ENCODE data around the gene IDI1. TPM values are rescaled to one million over a fixed set of nuclear protein-coding genes. Genes with fewer than 3 reads are reported as not detected.
"Not testable (repeated sequence)": the region's sequence is repeated elsewhere in the genome, so short reads cannot be mapped to it uniquely, and the experiment has no call there.

The IDI1 gene
- total and polyA plus RNA-seq, 2 experiments from 2014 or later: 39.1 to 182 TPM

- H3K4me3 ChIP-seq: no peak overlapping the region
- no peak overlapping the region for H3K27ac ChIP-seq
- H3K4me1 ChIP-seq (ENCODE audit: low read depth): no peaks in the 10 kb centered on the region
- peaks cover 28% of the 10 kb centered on the region for H3K36me3 ChIP-seq
- DNase-seq (ENCODE audit: low read depth in 1 of 2, low spot score in 1 of 2): no peak
- H3K9me3 ChIP-seq (ENCODE audit: low read depth): no peaks in the 10 kb centered on the region
- no peaks in the 10 kb centered on the region for H3K27me3 ChIP-seq
- no peak for TF ChIP-seq CTCF (IDR thresholded peaks at IDR 0.05; ENCODE audit: low read depth, low read length)
These were observed 28.0 kb downstream of the IDI1 start for GRCh38 chr10:1020958-1021357.

GRCh38 chr10:1020460-1020859 is 28.5 kb downstream of the IDI1 start:
- Histone ChIP-seq H3K4me1 (ENCODE audit: low read depth) (no peaks in the 10 kb centered on the region), H3K27me3 (no peaks in the 10 kb centered on the region), H3K9me3 (ENCODE audit: low read depth) (no peaks in the 10 kb centered on the region), H3K36me3 (peaks cover 31% of the 10 kb centered on the region), H3K27ac (no peak overlapping the region), H3K4me3 (no peak overlapping the region)
- no peak for DNase-seq (ENCODE audit: low read depth in 1 of 2, low spot score in 1 of 2)
- no peak for TF ChIP-seq CTCF (IDR thresholded peaks at IDR 0.05; ENCODE audit: low read depth, low read length)

DNA sequence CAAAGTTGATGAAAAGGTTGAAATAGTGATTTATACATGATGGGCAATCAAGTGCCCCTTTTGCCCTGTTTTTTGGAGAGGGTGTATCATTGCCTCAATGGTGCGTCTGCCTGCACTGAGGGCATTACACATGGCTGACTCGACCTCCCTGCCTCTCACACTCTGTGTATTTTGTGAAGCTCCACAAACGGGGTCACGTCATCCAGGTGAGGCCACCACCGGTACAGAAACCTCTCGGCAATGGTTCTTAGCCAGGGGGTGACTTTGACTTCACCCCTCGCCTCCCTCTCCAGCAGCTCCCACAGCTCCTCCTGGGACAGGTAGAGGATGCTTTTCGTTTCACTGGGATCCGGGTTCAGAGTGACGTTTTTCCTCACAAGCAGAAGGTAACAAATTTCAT is 29.6 kb downstream of the IDI1 start:
- Histone ChIP-seq H3K27ac (no peak overlapping the region), H3K27me3 (no peaks in the 10 kb centered on the region), H3K9me3 (ENCODE audit: low read depth) (no peaks in the 10 kb centered on the region), H3K4me1 (ENCODE audit: low read depth) (no peaks in the 10 kb centered on the region), H3K4me3 (no peak overlapping the region), H3K36me3 (peaks cover 36% of the 10 kb centered on the region)
- DNase-seq (ENCODE audit: low read depth in 1 of 2, low spot score in 1 of 2): no peak
- no peak for TF ChIP-seq CTCF (IDR thresholded peaks at IDR 0.05; ENCODE audit: low read depth, low read length)

DNA sequence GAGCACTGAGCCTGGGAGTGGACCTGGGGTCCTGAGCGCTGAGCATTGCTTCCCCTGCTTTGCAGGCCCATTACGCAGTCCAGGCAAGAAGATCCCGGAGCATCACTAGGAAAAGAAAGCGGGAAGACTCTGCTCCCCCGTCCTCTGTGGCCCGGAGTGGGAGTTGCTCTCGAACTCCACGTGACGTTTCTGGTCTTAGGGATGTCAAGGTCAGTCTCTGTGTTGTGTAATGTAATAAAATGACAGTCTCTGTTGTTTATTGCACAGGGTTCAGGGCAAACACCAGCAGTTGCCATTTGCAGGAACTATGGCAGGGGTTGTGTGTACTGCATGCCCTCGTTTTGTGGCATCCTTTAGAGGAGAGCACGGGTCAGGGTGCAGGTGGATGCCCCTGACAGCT is 33.2 kb downstream of the IDI1 start:
- peaks cover 50% of the 10 kb centered on the region for H3K36me3 ChIP-seq
- TF ChIP-seq CTCF (IDR thresholded peaks at IDR 0.05; ENCODE audit: low read depth, low read length): no peak
- no peak overlapping the region for H3K4me3 ChIP-seq
- H3K9me3 ChIP-seq (ENCODE audit: low read depth): no peaks in the 10 kb centered on the region
- no peaks in the 10 kb centered on the region for H3K4me1 ChIP-seq (ENCODE audit: low read depth)
- H3K27ac ChIP-seq: no peak overlapping the region
- DNase-seq (ENCODE audit: low read depth in 1 of 2, low spot score in 1 of 2): no peak
- H3K27me3 ChIP-seq: no peaks in the 10 kb centered on the region

- H3K27me3 ChIP-seq: no peaks in the 10 kb centered on the region
- TF ChIP-seq CTCF (IDR thresholded peaks at IDR 0.05; ENCODE audit: low read depth, low read length): no peak
- H3K36me3 ChIP-seq: peaks cover 61% of the 10 kb centered on the region
- H3K4me3 ChIP-seq: no peak overlapping the region
- H3K4me1 ChIP-seq (ENCODE audit: low read depth): no peaks in the 10 kb centered on the region
- no peaks in the 10 kb centered on the region for H3K9me3 ChIP-seq (ENCODE audit: low read depth)
- no peak for DNase-seq (ENCODE audit: low read depth in 1 of 2, low spot score in 1 of 2)
- H3K27ac ChIP-seq: no peak overlapping the region
These were observed 37.2 kb downstream of the IDI1 start for GRCh38 chr10:1011696-1012095.

- Histone ChIP-seq H3K4me1 (ENCODE audit: low read depth) (no peaks in the 10 kb centered on the region), H3K9me3 (ENCODE audit: low read depth) (no peaks in the 10 kb centered on the region), H3K36me3 (peaks cover 60% of the 10 kb centered on the region), H3K4me3 (no peak overlapping the region), H3K27ac (no peak overlapping the region), H3K27me3 (no peaks in the 10 kb centered on the region)
- DNase-seq (ENCODE audit: low read depth in 1 of 2, low spot score in 1 of 2): no peak
- TF ChIP-seq CTCF (IDR thresholded peaks at IDR 0.05; ENCODE audit: low read depth, low read length): no peak
These were observed 38.2 kb downstream of the IDI1 start for GRCh38 chr10:1010703-1011102.

DNA sequence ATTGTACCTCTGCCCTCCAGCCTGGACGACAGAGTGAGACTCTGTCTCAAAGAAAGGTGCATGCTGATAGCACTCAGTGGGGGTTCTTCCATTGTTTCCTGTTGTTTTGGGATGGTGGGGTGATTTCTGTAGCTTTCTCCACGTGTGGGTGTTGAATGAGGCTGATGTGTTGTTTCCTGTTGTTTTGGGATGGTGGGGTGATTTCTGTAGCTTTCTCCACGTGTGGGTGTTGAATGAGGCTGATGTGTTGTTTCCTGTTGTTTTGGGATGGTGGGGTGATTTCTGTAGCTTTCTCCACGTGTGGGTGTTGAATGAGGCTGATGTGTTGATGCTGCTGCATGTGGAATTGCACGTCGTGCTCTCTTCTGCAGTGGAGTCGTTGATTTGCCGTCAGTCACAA is 39.0 kb downstream of the IDI1 start:
- not testable (repeated sequence) for H3K4me1 ChIP-seq (ENCODE audit: low read depth); H3K27me3 ChIP-seq; H3K9me3 ChIP-seq (ENCODE audit: low read depth); DNase-seq (ENCODE audit: low read depth in 1 of 2, low spot score in 1 of 2); H3K4me3 ChIP-seq; H3K27ac ChIP-seq
- peaks cover 63% of the 10 kb centered on the region for H3K36me3 ChIP-seq

All from cardiac muscle cell (in vitro differentiated cells and primary cell).